Measurements from ENCODE around the gene NBEA.

- no peak for TF ChIP-seq CTCF (IDR thresholded peaks at IDR 0.05)
- no peak for TF ChIP-seq RFX5 (IDR thresholded peaks at IDR 0.05)
- TF ChIP-seq POLR2A (IDR thresholded peaks at IDR 0.05; ENCODE audit: low read length): no peak
- TF ChIP-seq RARB (CRISPR knock-in tag; IDR thresholded peaks at IDR 0.05): no peak
- TF ChIP-seq E2F6 (IDR thresholded peaks at IDR 0.05; ENCODE audit: borderline replicate concordance, low read depth): no peak
- TF ChIP-seq CEBPB (IDR thresholded peaks at IDR 0.05): no peak
Observed at GRCh38 chr13:35460061-35460460, 518.0 kb downstream of the NBEA start.

Data from A549 (cell line).